GM18519 (cell line): ENCODE measurements around the gene PGLYRP3.
"Not testable (repeated sequence)": the region's sequence is repeated elsewhere in the genome, so short reads cannot be mapped to it uniquely, and the experiment has no call there.

ENCODE experiments used
- ATAC-seq: cut with Tn5 transposase; IDR thresholded peaks from one replicate; pipeline ENCODE4 v1.9.1; 2021; ENCODE audit warnings: mild to moderate bottlenecking, moderate library complexity; ENCODE audit not compliant: unreplicated experiment, low FRiP score

PGLYRP3 gene

DNA sequence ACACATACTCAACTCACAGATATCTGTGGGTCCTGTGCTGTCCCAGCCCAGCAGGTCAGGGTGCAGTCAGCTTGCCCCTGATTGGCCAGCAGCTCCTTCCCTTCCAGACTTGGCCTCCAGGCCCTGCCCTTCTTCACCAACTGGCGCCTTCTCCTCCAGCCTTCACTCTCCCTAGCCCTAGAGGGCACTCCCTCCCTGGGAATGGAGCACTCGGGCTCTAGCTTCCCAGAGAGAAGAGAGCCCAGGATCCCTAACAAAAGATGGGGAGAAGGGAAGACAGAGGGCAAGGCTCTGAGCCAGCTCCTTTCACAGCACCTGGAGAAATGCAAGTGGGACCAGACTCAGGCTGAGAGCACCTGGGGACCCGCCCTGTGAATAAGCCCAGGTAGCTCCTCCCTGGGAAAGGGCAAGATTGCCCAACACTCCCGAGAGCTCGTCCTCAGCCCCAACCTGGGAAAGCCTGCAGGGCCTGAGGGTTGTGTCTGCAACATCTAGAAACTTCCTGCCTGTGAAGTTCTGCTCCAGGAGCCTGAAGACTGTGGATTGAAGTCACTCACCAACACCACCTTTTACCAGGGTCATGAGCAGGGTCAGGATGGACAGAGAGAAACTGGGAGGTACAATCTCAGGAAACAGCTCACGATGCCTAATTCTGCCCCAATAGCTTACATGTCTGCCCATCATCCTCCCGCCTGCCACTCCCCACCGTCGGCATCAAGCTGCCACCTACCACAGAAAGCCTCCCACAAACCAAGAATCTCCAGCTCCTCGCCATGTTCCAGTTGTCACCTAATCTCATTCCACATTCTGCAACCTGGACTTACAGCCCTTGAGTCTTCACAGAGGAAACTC lies 36.0 kb upstream of the PGLYRP3 start, which contains the start of gene PGLYRP4:
PGLYRP4 (minus strand) TSS at position 331 of the 852 bp plus-strand sequence. CDS start 909 bp downstream, outside the sequence.
- ATAC-seq: no peak

DNA sequence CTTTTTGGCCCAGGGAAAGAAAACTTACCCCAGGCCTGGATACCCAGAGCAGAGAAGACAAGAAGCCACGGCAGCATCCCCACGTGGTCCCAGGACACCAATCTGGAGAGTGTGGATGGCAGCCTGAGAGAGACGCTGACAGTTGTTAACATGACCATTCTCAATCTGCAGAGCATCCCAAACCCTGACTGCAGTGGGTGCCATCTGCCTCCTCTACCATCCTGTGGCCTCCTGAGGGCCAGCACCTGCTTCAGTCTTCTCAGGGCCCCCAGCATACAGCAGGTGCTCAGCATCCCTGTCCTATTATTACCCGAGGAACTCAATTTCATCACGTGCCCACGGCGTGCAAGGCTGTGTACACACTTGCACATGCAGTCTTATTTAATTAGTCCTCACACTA lies 35.1 kb upstream of the PGLYRP3 start:
- no peak for ATAC-seq

GRCh38 chr1:153347049-153347448 lies 34.3 kb upstream of the PGLYRP3 start:
- ATAC-seq: not testable (repeated sequence)

DNA sequence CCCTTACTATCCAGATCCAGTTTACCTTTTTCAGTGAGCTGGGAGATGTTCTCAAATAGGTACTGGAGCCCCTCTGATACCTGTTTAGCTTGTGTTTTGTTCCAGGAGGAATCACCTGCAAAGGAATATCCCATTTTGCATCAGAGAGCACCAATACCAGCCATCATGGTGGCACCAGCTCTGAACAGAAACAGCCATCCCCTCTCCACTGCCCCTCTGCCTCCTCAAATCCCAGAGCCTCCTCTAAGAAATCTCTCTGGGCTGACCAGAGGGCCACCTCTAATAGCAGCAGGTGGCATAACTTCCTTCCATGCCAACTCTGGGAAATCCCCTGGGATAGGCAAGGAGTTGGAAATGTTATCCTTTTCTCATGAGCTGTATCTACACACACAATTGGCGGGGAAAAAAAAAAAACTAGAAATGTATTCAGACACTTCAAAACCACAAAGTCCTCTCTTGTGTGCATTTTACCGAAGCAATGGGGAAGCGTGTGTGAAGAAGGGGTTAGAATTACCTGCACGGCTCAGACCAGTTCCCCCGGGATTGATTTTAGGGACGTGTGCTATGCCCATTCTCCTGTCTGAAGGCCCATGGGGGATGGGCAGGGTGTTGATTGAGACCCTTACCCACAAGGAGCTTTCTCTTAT lies 33.4 kb upstream of the PGLYRP3 start:
- no peak for ATAC-seq

GRCh38 chr1:153345187-153346076 lies 32.7 kb upstream of the PGLYRP3 start:
- ATAC-seq: no peak

DNA sequence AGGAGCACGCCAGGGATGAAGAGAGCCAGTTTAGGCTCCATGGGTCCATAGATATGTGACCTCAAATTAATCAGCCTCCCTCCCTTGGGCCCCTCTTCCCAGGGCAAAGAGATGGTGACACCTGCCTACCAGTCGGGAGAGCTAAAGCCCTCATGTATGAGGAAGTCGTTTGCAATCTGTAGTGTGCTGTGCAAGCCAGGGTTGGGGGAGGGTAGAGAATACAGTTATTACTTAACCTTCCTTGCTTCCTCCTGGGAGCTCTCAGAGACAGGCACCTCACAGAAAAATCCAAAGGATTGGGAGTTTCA lies 31.9 kb upstream of the PGLYRP3 start:
- ATAC-seq: no peak

- ATAC-seq: no peak
These were observed 31.3 kb upstream of the PGLYRP3 start for GRCh38 chr1:153343811-153344717.

DNA sequence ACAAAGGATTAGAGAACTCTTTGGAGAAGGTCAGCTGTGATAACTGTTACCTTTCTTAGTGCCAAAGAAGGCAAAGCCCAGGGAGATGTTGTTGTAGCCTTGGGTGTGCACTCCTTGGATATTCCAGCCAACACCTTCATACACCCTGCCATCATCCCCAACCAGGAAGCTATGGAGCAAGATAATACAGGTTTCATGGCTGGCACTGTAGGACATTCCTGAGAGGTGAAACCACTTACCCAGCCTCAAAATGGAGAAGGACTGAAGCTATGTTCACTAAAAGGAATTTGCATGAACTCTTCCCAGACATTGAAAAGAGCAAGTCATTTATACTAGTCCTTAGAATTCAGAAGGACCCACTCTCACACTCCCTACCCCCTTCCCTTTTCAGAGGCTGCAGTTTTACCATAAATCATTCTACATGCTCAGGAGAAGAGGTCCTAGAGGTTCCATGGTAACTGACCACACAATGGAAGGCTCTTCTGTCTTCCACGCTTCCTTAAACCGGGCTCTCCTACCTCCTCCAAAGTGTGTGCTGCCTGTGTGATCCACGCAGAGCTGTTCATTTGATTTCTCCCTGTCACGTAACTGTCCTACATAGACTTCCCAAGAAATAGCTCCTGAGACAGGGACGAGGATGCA lies 30.4 kb upstream of the PGLYRP3 start:
- no peak for ATAC-seq

- no peak for ATAC-seq
These were observed 29.4 kb upstream of the PGLYRP3 start for GRCh38 chr1:153342178-153342577.

GRCh38 chr1:153341431-153341934 lies 28.7 kb upstream of the PGLYRP3 start:
- ATAC-seq: no peak

DNA sequence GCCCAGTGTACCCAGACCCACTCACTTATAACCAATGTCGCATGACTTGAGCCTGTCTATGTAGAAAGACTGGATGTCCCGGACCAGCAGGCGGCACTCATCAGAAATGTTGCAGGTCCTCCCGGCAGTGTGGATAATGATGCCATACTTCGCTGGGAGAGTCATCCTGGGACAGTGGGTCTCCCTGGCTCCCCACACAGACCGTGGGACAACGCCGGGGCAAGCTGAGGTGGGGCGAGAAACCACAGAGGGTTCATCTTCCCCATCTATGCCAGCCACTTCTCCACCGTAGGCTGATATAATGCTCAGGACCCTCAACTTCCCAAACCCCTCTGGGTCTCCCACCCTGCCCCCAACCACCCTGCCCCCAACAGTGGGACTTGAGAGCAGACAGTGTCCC lies 27.6 kb upstream of the PGLYRP3 start:
- no peak for ATAC-seq

DNA sequence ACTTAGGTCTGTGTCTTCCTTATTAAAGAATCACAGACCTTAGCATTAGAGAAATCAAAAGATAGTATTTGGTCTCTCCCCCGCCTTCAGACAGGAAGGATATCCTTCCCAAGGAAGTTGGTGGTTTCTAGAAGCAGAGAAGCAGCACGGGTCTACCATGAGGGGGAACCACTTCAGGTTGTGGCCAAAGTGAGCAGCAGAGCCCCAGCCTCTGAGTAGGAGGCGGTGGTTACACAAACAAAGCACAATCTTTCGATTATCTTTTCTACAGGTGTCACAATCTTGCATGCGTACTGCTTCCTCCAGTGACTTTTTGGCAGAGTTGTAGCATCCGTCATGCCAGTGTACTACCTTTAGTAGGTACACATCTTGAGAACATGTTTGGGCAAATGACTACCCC lies 27.1 kb upstream of the PGLYRP3 start:
- ATAC-seq: no peak

DNA sequence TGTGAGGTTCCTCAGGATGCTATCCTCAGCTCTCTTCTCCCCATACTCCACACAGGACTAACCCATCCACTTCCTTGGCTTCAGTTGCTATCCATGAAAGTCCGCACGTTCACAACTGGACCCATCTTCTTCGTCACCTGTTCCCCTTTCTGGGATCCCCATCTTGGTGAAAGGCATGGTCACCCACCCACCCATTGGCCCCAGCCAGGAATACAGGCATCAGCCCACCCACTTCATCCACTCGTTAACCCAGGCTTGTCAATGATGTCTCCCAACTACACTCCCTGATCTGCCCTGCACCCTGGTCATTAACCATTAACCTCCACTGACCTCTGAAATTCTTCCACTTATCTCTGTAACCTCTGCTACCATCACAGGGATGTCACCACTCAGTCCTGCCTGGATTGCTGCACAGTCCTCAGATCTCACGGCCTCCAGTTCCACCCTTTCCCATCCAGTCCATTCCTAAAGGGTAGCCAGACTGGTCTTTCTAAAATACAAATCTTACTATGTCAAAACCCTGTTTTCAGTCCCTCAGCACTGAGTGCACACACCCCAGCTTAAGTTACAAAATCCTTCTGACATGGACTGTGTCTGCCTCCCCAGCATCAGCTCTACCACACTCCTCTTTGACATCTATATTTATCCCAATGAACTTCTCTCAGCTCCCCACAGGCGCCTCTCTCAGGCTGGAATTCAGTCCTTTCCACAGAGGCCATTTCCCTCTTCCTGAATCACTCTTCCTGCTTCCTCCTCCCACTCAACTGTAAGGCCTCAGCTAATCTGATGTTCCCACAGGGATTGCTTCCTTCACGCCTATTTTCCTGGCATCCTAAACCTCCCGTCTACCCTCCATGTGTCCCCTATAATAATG lies 25.5 kb upstream of the PGLYRP3 start:
- ATAC-seq: no peak

GRCh38 chr1:153336650-153337049 lies 23.9 kb upstream of the PGLYRP3 start:
- no peak for ATAC-seq

- no peak for ATAC-seq
These were observed 21.1 kb upstream of the PGLYRP3 start for GRCh38 chr1:153333902-153334301.

GRCh38 chr1:153324912-153325311 lies 12.2 kb upstream of the PGLYRP3 start:
- no peak for ATAC-seq

DNA sequence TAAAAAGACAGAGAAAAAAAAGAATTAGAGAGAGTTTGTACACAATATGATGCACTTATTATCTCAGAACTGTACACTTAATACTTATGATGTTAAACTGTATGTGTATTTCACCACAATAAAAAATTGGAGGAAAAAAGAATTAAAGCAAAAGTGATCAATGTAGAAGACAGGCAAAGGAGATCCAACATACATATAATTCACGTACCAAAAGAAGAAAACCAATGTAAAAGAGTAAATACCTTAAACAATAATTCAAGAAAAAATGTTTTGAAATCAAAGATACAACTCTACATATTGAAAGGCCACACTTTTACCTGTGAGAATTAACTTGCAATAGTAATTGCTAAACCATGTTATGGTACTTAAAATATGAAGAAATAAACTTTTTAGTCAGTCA lies 9.8 kb upstream of the PGLYRP3 start:
- no peak for ATAC-seq

DNA sequence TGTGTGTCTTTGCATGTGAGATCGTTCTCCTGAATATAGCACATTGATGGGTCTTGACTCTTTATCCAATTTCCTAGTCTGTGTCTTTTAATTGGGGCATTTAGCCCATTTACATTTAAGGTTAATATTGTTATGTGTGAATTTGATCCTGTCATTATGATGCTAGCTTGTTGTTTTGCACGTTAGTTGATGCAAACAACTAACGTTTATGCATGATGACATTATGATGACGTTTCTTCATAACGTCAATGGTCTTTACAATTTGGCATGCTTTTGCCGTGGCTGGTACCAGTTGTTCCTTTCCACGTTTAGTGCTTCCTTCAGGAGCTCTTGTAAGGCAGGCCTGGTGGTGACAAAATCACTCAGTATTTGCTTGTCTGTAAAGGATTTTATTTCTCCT lies 5.4 kb upstream of the PGLYRP3 start:
- ATAC-seq: not testable (repeated sequence)
